Right ventricle myocardium inferior (tissue), 1 donor: Measurements from ENCODE around the gene SLAIN1. TPM values are rescaled to one million over a fixed set of nuclear protein-coding genes. Genes with fewer than 3 reads are reported as not detected.

ENCODE experiments used
- ATAC-seq: fragments of 200-7000 bp; cut with Tn5 transposase; one replicate; pipeline ENCODE4 v1.9.1; 2020; ENCODE audit warnings: mild to moderate bottlenecking, moderate library complexity
- DNase-seq: peaks from one replicate; pipeline ENCODE4 v3.0.0; 2021; ENCODE audit errors: missing footprints
- intact Hi-C: fragments of 100-400 bp; cut with DNase I; formaldehyde crosslinking; loops from one replicate; pipeline ENCODE4 v1.11.0; 2022
- microRNA-seq: library from miRNA; unstranded; fragments of <30 nt; microRNA quantifications from one replicate; pipeline ENCODE4 v1.2.0, GENCODE V29; 2020
- total RNA-seq: library from RNA; stranded (reverse); fragmentation: NEBNext Ultra II Directional; extraction: Animal tissue kit (Norgen Biotek cat#: 25700); gene quantifications from one replicate; pipeline ENCODE4 v1.2.1, GENCODE V29; 2021
- donor health status: DM: no; HTN: yes; CAD: no; lungs with severe emphysema.

Gene SLAIN1
- total RNA-seq, 1 donor from 2014 or later, result 4.6 TPM

GRCh38 chr13:77807431-77808135, 110.1 kb downstream of the SLAIN1 start:
- ATAC-seq, result peak; percentile 26
- intact Hi-C loops, result no loop called here

DNA sequence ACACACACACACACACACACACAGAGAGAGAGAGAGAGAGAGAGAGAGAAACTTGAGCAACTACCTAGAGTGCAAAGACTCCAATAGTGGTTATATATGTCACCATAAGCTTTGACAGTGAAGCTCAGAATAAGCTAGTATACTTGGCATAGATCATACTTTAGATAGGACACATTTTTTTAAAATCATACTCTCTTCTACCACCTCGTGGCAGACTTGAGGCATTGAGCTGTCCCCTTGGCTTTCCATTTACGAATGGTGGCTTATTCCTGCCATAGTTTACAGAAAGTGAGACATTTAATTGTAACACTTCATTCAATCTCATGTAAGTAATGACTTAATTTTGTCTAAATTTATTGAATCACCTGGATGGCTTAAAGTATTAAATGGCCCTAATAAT, 112.9 kb downstream of the SLAIN1 start:
- intact Hi-C loops, result no loop called here
- ATAC-seq, result no peak
- no peak for DNase-seq

More at GRCh38 chr13:77807431-77808135, 110.1 kb downstream of the SLAIN1 start:
- DNase-seq, result no peak

DNA sequence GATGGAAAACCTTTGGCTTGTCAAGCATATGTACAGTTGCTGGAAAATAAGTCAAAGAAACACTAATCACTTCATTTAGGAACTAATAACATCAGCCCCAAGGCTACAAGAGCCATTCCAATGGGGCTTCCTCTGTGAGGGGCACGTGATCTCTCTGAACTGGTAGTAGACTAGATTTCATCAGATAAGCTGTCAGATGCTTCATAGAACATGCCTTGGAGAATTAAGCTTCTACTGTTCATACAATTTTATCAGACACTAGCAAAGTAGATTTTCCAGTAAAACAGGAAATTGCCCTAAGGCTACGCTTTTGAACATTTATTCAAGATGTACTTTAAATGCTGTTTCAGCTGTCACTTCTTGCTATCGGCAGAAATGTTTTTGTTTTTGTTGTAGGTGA, 113.4 kb downstream of the SLAIN1 start:
- DNase-seq (no peak), ATAC-seq (no peak)
- intact Hi-C loops, result no loop called here

- DNase-seq (no peak), ATAC-seq (no peak)
- intact Hi-C loops, result no loop called here
Observed at GRCh38 chr13:77811381-77811780, 113.9 kb downstream of the SLAIN1 start.

DNA sequence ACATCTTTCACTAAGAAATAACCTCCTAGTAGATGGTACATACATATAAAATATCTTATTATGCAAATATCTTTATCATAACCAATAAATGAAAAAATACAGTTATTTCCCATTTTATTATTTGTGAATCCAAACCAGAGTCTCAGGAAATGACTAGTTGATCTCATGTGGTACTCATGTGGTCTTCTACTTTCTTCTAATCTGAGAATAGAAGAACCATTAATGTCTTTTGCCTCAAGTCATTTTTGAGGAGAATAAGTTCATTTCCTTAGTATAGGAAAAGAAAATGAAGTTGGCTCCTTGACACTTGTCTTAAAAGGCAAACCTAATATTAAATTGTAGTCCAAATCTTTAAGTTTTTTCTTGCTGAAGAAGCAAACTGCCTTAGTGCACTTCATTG, 114.5 kb downstream of the SLAIN1 start:
- ATAC-seq, result no peak
- intact Hi-C loops, result no loop called here
- no peak for DNase-seq

Small RNA genes within 50 kb of the gene (microRNA-seq; reads per million reads assigned to microRNA genes)
- not detected for gene MIR3665

Other genes with a start within 250 kb of the SLAIN1 start
- not detected for gene SCEL, start 162.0 kb upstream of the SLAIN1 start, total RNA-seq
- gene EDNRB, start 221.1 kb downstream of the SLAIN1 start, total RNA-seq, result 20.2 TPM